ENCODE results near the gene GPC1. TPM values are rescaled to one million over a fixed set of nuclear protein-coding genes. Genes with fewer than 3 reads are reported as not detected.

Gene GPC1
- total and polyA plus RNA-seq, 2 experiments from 2014 or later = 9.0 to 46.2 TPM

GRCh38 chr2:240432430-240432819 lies 3.0 kb upstream of the GPC1 start (continued):
- TF ChIP-seq ZNF462 (CRISPR knock-in tag; IDR thresholded peaks at IDR 0.05) (no peak), ZNF331 (CRISPR knock-in tag; IDR thresholded peaks at IDR 0.05; ENCODE audit: low read depth) (no peak), JUNB (IDR thresholded peaks at IDR 0.05; ENCODE audit: unreplicated experiment) (no peak)

- no peak overlapping the region for H3K27ac Mint-ChIP-seq
- H3F3A ChIP-seq (replicated peaks; ENCODE audit: low read depth) = 0 out of 2 replicates have a peak, but pooled peaks cover 2% of the 10 kb centered on the region
- no peak overlapping the region for H3K4me2 ChIP-seq
- ATAC-seq (no peak), DNase-seq (ENCODE audit: low spot score) (no peak)
- peaks cover 21% of the 10 kb centered on the region for H3K27me3 Mint-ChIP-seq (ENCODE audit: insufficient read depth, low read depth, poor library complexity)
- peak overlapping the region; percentile 41; the same call in 1 of the 3 replicates for H3K4me3 Mint-ChIP-seq
- TF ChIP-seq ZNF462 (CRISPR knock-in tag; IDR thresholded peaks at IDR 0.05) = no peak
- no peak for TF ChIP-seq CREB1 (CRISPR knock-in tag; IDR thresholded peaks at IDR 0.05; ENCODE audit: low read depth)
- H3K27me3 ChIP-seq (ENCODE audit: insufficient read depth) = peaks cover 19% of the 10 kb centered on the region
- H4K20me1 ChIP-seq (replicated peaks; ENCODE audit: insufficient read depth) = peaks cover 7% of the 10 kb centered on the region
- H3K36me3 ChIP-seq (ENCODE audit: insufficient read depth) = no peaks in the 10 kb centered on the region
- peaks cover 8% of the 10 kb centered on the region; the same call in 1 of the 2 replicates for H3K4me1 ChIP-seq (ENCODE audit: insufficient read depth)
- no peak overlapping the region for H2AFZ ChIP-seq
- H3K27ac ChIP-seq (ENCODE audit: low read depth) = no peak overlapping the region
- H3K79me2 ChIP-seq (replicated peaks; ENCODE audit: insufficient read depth) = peaks cover 6% of the 10 kb centered on the region; the same call in 1 of the 2 replicates
- H3K9me2 ChIP-seq (ENCODE audit: insufficient read depth) = no peaks in the 10 kb centered on the region
- H3K4me1 Mint-ChIP-seq = peaks cover 6% of the 10 kb centered on the region; the same call in 2 of the 3 replicates
- peaks cover 6% of the 10 kb centered on the region; the same call in 2 of the 3 replicates for H3K9me3 Mint-ChIP-seq
- no peaks in the 10 kb centered on the region for H3K36me3 Mint-ChIP-seq (ENCODE audit: low read depth)
- no peak overlapping the region for H3K4me3 ChIP-seq
Measured at GRCh38 chr2:240432820-240433801, 2.4 kb upstream of the GPC1 start.
